Epithelial cell of esophagus (primary cell): Measurements from ENCODE around the gene FAM174C.

ENCODE experiments used
- DNase-seq: peaks from one replicate; pipeline ENCODE4 v3.0.0; 2010; ENCODE audit warnings: low read depth
- H3K4me3 ChIP-seq: 2 replicates; pipeline ENCODE4 v1.5.1; 2011; ENCODE audit warnings: mild to moderate bottlenecking, low read length, control low read depth
- TF ChIP-seq, protein P1 (sequence below): IDR thresholded peaks from 2 replicates; pipeline ENCODE4 v1.5.1; 2011; ENCODE audit warnings: low read depth, mild to moderate bottlenecking, low read length, control low read depth, inconsistent platforms; ENCODE audit not compliant: insufficient read depth; ENCODE audit errors: missing control alignments

Gene FAM174C

DNA sequence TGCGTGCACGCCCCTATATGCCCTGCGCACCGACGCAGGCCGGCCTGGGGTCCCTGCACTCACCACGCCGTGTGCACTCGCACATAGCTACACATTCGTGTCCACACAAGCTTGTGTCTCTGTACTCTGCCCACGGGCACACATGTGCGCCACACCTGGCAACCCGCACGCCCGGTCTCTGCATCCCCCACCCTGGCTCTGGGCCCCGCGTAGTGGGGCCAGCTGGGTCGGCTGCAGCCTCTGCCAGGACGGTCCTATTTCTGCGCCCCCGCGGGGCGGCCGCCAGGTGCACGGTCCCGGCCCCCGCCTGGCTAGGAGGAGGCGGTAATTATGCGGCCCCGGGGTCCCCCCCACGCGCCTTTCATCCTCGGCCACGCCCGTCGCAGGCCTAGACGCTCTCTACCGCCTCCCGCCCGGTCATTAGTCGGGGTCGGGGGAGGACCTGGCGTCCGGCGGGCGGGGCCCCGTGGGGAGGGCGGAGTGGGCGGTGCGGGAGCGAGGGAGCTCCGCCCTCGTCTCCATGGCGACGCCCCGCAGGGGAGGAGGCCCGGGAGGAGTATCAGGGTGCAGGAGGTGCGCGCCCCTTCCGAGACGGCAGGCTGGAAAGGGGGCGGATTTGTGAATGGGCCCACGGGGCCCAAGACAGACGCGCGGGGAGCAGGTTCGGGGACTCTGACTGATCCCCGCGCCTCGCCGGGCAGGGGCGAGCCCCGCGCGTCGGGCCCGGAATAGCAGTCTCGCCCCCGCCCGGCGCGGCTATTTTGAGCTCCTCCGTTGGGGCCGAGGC is 9.0 kb upstream of the FAM174C start:
- peak; percentile 88 for DNase-seq
- TF ChIP-seq, protein P1, sequence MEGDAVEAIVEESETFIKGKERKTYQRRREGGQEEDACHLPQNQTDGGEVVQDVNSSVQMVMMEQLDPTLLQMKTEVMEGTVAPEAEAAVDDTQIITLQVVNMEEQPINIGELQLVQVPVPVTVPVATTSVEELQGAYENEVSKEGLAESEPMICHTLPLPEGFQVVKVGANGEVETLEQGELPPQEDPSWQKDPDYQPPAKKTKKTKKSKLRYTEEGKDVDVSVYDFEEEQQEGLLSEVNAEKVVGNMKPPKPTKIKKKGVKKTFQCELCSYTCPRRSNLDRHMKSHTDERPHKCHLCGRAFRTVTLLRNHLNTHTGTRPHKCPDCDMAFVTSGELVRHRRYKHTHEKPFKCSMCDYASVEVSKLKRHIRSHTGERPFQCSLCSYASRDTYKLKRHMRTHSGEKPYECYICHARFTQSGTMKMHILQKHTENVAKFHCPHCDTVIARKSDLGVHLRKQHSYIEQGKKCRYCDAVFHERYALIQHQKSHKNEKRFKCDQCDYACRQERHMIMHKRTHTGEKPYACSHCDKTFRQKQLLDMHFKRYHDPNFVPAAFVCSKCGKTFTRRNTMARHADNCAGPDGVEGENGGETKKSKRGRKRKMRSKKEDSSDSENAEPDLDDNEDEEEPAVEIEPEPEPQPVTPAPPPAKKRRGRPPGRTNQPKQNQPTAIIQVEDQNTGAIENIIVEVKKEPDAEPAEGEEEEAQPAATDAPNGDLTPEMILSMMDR = no peak

GRCh38 chr19:1266916-1267476 is 8.3 kb upstream of the FAM174C start:
- peak overlapping the region; percentile 39 for H3K4me3 ChIP-seq
- peak; percentile 56 for DNase-seq
- TF ChIP-seq, protein P1 = peak; percentile 59

More for the DNA sequence above, 9.0 kb upstream of the FAM174C start:
- peak overlapping the region; percentile 39 for H3K4me3 ChIP-seq

DNA sequence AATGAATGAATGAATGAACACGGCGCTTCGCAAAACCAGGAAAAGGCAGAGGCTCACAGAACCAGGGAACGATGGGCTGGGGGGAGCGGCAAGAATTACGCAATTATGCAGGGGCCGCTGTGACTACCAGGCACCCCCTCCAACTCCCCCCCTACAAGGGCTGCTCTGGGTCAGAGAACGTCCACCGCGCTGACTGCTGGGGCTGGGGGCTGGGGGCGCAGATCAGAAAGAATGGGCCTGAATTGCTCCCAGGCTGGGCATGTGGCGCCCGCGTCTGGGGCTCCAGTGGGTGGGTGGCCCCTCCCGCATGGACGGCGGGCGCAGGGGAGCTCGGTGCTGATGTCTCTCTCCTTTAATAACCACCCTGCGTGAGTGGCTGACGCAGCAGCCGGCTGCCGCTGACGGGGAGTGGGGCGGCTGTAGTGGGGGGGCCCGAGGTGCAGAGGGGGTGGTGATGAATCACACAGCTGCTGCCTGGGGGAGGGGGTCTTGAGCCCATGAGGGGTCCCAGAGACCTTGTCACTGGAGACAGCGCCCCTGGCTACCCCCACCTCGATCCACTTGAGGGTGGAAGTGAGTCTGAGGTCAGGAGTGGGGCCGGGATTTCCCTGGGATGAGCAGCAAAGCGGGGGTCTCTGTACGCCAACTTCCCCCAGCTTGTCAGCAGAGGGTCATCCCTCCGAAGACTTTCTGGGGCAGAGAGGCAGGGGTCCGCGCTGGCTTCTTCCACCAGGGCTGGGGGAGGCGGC is 7.7 kb upstream of the FAM174C start:
- TF ChIP-seq, protein P1 = no peak
- H3K4me3 ChIP-seq = peak overlapping the region; percentile 39
- no peak for DNase-seq

- DNase-seq = no peak
- TF ChIP-seq, protein P1 = no peak
- peak overlapping the region; percentile 13 for H3K4me3 ChIP-seq
Observed at GRCh38 chr19:1268226-1269064, 6.9 kb upstream of the FAM174C start.

DNA sequence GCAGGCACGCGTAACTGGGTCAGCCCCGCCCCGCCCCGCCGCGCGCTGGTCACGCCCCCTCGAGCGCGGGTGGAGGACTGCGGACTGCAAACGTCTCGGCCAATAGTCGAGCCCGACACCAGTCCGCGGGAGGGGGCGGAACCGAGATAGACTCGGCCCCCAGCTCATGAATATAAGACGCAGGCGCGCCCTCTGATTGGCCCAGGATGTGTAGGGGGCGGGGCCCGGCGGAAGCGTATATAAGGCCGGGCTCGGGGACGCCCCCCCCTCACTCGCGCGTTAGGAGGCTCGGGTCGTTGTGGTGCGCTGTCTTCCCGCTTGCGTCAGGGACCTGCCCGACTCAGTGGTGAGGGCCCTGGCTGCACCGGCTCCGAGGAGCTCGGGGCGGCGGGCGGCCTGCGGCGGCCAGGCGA is 6.3 kb upstream of the FAM174C start, which contains the start of gene CIRBP:
CIRBP (plus strand) TSS at position 268 of the 413 bp plus-strand sequence. CDS start 1,602 bp downstream, outside the sequence.
- peak within 1 kb of the TSS; percentile 75 for H3K4me3 ChIP-seq
- TF ChIP-seq, protein P1 = no peak
- peak; percentile 99 for DNase-seq
